Measurements from ENCODE around the gene NTSR1.

NTSR1 gene

GRCh38 chr20:62728028-62728780 lies 19.6 kb downstream of the NTSR1 start:
- in situ Hi-C loops (cut with HindIII; ENCODE audit: low pct_ligation_motif_present, low sequenced_read_pairs): no loop called here
- peaks cover 1% of the 10 kb centered on the region for H3K27me3 ChIP-seq (replicated peaks)
- TF ChIP-seq, protein P1, sequence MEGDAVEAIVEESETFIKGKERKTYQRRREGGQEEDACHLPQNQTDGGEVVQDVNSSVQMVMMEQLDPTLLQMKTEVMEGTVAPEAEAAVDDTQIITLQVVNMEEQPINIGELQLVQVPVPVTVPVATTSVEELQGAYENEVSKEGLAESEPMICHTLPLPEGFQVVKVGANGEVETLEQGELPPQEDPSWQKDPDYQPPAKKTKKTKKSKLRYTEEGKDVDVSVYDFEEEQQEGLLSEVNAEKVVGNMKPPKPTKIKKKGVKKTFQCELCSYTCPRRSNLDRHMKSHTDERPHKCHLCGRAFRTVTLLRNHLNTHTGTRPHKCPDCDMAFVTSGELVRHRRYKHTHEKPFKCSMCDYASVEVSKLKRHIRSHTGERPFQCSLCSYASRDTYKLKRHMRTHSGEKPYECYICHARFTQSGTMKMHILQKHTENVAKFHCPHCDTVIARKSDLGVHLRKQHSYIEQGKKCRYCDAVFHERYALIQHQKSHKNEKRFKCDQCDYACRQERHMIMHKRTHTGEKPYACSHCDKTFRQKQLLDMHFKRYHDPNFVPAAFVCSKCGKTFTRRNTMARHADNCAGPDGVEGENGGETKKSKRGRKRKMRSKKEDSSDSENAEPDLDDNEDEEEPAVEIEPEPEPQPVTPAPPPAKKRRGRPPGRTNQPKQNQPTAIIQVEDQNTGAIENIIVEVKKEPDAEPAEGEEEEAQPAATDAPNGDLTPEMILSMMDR (IDR thresholded peaks at IDR 0.05; ENCODE audit: low read depth, low read length, missing control alignments): no peak
- H3K27ac ChIP-seq: no peak overlapping the region
- no peak overlapping the region for H3K4me3 ChIP-seq (ENCODE audit: low read depth, low read length)
- no peak for DNase-seq
- H3K36me3 ChIP-seq (replicated peaks): no peaks in the 10 kb centered on the region

GRCh38 chr20:62728781-62729300 lies 20.2 kb downstream of the NTSR1 start:
- Histone ChIP-seq H3K27me3 (replicated peaks) (no peaks in the 10 kb centered on the region), H3K4me3 (ENCODE audit: low read depth, low read length) (no peak overlapping the region), H3K36me3 (replicated peaks) (no peaks in the 10 kb centered on the region), H3K27ac (no peak overlapping the region)
- in situ Hi-C loops (cut with HindIII; ENCODE audit: low pct_ligation_motif_present, low sequenced_read_pairs): no loop called here
- no peak for DNase-seq
- TF ChIP-seq, protein P1 (IDR thresholded peaks at IDR 0.05; ENCODE audit: low read depth, low read length, missing control alignments): no peak

- TF ChIP-seq, protein P1 (IDR thresholded peaks at IDR 0.05; ENCODE audit: low read depth, low read length, missing control alignments): no peak
- in situ Hi-C loops (cut with HindIII; ENCODE audit: low pct_ligation_motif_present, low sequenced_read_pairs): no loop called here
- no peak overlapping the region for H3K27ac ChIP-seq
These were observed 21.8 kb downstream of the NTSR1 start for GRCh38 chr20:62730481-62730880.

DNA sequence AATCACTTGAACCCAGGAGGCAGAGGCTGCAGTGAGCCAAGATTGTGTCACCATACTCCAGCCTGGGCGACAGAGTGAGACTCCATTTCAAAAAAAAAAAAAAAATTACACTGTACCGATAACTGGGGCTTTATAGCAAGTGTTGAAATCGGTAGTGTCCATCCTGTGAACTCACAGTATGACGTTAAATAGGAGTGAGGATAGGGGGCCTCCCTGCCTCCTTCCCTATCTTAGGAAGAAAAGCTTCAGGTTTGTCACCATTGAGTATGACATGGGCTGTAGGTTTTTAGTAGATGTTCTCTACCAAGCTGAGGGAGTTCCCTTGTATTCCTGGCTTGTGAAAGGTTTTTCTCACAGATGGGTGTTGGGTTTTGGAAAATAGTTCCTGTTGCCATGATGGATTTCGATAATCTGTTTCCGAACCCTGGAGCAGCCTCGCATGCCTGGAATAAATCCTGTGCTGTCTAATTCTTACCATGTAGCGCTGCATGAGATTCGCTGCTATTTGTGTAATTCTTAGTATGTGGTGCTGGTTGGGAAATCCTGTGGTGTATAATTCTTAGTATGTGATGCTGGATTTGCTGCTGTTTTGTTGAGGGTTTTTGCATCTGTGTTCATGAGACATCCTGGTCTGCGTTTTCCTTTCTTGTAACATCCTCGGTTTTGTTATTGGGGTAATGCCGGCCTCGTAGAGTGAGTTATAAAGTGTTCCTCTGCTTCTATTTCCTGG lies 23.6 kb downstream of the NTSR1 start:
- Histone ChIP-seq H3K27me3 (replicated peaks) (no peaks in the 10 kb centered on the region), H3K36me3 (replicated peaks) (no peaks in the 10 kb centered on the region), H3K27ac (no peak overlapping the region), H3K4me3 (ENCODE audit: low read depth, low read length) (no peak overlapping the region)
- TF ChIP-seq, protein P1 (IDR thresholded peaks at IDR 0.05; ENCODE audit: low read depth, low read length, missing control alignments): no peak
- DNase-seq: no peak
- in situ Hi-C loops (cut with HindIII; ENCODE audit: low pct_ligation_motif_present, low sequenced_read_pairs): no loop called here

More at GRCh38 chr20:62730481-62730880, 21.8 kb downstream of the NTSR1 start:
- no peak overlapping the region for H3K4me3 ChIP-seq (ENCODE audit: low read depth, low read length)
- DNase-seq: no peak
- H3K36me3 ChIP-seq (replicated peaks): no peaks in the 10 kb centered on the region
- no peaks in the 10 kb centered on the region for H3K27me3 ChIP-seq (replicated peaks)

DNA sequence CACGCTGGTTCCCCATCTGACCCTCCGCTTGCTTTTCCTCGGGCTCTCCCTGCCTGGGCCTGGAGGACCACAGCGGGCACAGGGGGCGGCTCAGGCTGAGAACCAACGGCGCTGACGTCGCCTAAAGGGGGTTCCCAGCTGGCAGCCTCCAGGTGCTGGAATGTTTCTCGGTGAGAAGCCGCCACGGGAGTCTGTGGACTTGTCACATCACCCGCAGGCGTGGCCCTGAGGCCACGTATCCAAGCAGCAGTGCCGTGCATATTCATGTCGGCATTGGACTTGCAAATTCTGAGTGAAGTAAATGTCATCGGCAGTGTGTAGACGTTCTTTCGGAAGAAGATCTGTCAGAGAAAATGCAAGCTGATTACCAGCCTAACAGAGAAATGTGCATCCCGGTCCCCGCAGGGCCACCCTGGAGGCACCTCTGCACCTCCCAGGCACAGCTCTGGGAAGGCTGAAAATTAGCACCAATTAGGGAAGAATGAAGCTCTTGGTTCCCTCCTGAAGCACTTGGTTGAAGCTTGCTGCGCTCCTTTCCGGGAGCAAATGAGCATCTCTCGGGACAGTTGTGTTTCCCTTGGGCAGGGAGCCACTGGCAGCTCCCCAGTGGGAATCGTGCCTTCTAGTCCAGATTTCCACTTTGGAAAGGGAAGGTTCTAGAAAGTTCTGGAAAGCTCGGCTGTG lies 24.3 kb downstream of the NTSR1 start:
- in situ Hi-C loops (cut with HindIII; ENCODE audit: low pct_ligation_motif_present, low sequenced_read_pairs): no loop called here
- DNase-seq: no peak
- Histone ChIP-seq H3K36me3 (replicated peaks) (no peaks in the 10 kb centered on the region), H3K27ac (no peak overlapping the region), H3K27me3 (replicated peaks) (no peaks in the 10 kb centered on the region), H3K4me3 (ENCODE audit: low read depth, low read length) (no peak overlapping the region)
- TF ChIP-seq, protein P1 (IDR thresholded peaks at IDR 0.05; ENCODE audit: low read depth, low read length, missing control alignments): no peak
